NCI-H510A treated with DMSO at 0.1 percent for 48 hours (cell line): ENCODE data around the gene GRIA2.

Source experiments
- DNase-seq: peaks from one replicate; lab custom pipeline; 2025; lab: John Stamatoyannopoulos, UW

Gene GRIA2

DNA sequence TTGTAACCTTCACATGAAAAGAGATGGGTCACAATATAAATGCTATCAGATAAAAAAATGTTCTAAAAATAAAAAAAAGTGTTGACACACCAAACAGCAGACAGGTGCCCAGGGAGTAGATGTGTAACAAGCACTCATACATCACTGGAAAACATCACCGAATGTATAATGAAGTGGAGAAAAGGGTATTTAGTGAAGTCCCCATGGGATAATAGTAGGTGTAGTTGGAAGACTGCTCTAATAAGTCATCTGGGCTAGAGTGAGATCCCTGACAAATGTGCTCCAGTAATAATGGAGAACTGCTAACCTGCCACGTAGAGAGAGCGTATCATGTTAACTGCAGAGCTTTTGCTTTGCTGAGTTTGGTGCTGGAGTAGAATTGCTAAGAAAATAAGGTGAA, 152.0 kb downstream of the GRIA2 start:
- DNase-seq: no peak

DNA sequence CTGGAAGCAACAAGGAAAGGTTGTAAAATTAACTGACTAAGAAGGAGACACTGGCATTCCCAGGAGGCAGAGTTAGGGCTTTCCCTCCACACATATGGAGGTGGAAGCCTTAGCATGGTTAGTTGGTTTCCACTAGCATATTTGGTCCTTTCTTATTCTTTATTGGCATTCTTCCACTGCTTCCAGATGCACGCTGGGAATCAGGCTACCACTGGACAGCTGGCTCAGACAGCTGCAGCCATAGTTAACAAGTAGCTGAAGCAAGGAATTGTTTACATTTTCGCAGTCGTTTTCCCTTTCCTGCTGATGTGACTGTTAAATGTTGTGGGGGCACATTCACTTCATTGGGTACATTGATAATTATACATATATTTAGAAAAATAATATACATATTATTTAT, 169.2 kb downstream of the GRIA2 start:
- DNase-seq: no peak

DNA sequence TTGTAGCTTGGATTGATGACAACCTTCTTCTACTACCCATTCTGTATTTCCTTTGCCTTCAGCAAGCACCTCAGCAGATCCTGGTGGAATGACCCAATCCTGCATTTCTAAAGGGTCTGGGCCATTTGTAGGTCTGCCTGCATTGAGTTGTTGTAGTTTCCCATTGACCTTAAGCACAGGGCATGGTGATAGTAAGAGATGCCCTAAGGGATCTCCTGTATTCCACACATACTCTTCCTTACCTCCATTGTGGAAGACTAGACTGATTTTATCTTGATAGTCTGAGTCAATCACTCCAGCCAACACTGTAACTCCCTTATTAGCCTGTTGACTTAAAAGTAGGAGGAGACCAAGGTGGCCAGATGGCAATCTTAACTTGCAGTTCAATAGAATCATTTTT, 184.5 kb downstream of the GRIA2 start:
- no peak for DNase-seq
